WTC11 (cell line): ENCODE data around the gene NUMA1. TPM values are rescaled to one million over a fixed set of nuclear protein-coding genes. Genes with fewer than 3 reads are reported as not detected.

Experiments
- ATAC-seq: fragments of 200-7000 bp; cut with Tn5 transposase; 2 replicates; pipeline ENCODE4 v1.10.0; 2021; ENCODE audit warnings: mild to moderate bottlenecking, moderate library complexity
- CTCF ChIA-PET: fragments of 300-600 bp; sonication (Branson Sonifier 250); formaldehyde crosslinking; loops from one replicate; lab custom pipeline; 2021; ENCODE audit warnings: antibody characterized with exemption; lab: Charles Lee
- POLR2A ChIA-PET: fragments of 350-600 bp; sonication (Branson Sonifier 250); formaldehyde crosslinking; loops from one replicate; lab custom pipeline; 2021; ENCODE audit warnings: antibody characterized with exemption; lab: Charles Lee
- DNase-seq: peaks from one replicate; pipeline ENCODE4 v3.0.0; 2021; ENCODE audit warnings: low spot score
- H3K27ac Mint-ChIP-seq: 2 replicates; pipeline ENCODE4 v1.8.0; 2021; ENCODE audit warnings: mixed read lengths
- H3K27me3 Mint-ChIP-seq: 2 replicates; pipeline ENCODE4 v1.8.0; 2021; ENCODE audit warnings: low read depth, mild to moderate bottlenecking, moderate library complexity, mixed read lengths
- H3K36me3 Mint-ChIP-seq: 2 replicates; pipeline ENCODE4 v1.8.0; 2021; ENCODE audit warnings: mixed read lengths
- H3K4me1 Mint-ChIP-seq: 2 replicates; pipeline ENCODE4 v1.8.0; 2022; ENCODE audit warnings: mixed read lengths
- H3K4me3 Mint-ChIP-seq: 2 replicates; pipeline ENCODE4 v1.8.0; 2021; ENCODE audit warnings: mild to moderate bottlenecking, moderate library complexity, mixed read lengths
- H3K9me3 Mint-ChIP-seq: 2 replicates; pipeline ENCODE4 v1.8.0; 2021; ENCODE audit warnings: mixed read lengths
- CBFB ChIP-seq: sonication (generic); formaldehyde crosslinking; IDR thresholded peaks from 2 replicates; pipeline ENCODE4 v1.8.1; 2022; ENCODE audit warnings: mild to moderate bottlenecking, low read depth, missing genetic modification reagents
- CDX4 ChIP-seq: fragments of 250-450 bp; sonication (Bioruptor Pico); IDR thresholded peaks from 2 replicates; pipeline ENCODE4 v1.9.0; 2021; ENCODE audit warnings: moderate library complexity, mild to moderate bottlenecking, inconsistent platforms, borderline replicate concordance
- ELF4 ChIP-seq: sonication (generic); formaldehyde crosslinking; IDR thresholded peaks from 2 replicates; pipeline ENCODE4 v1.8.1; 2022; ENCODE audit warnings: low read depth, mild to moderate bottlenecking, moderate library complexity, missing genetic modification reagents
- ETV6 ChIP-seq: sonication (generic); formaldehyde crosslinking; IDR thresholded peaks from 2 replicates; pipeline ENCODE4 v1.8.1; 2022; ENCODE audit warnings: mild to moderate bottlenecking, missing genetic modification reagents
- GABPB1 ChIP-seq: sonication (generic); formaldehyde crosslinking; IDR thresholded peaks from 2 replicates; pipeline ENCODE4 v1.8.1; 2023; ENCODE audit warnings: mild to moderate bottlenecking, missing genetic modification reagents
- GRHL2 ChIP-seq: fragments of 250-450 bp; sonication (Bioruptor Pico); IDR thresholded peaks from 2 replicates; pipeline ENCODE4 v1.8.0; 2022; ENCODE audit warnings: mild to moderate bottlenecking, moderate library complexity; ENCODE audit not compliant: insufficient replicate concordance, severe bottlenecking
- GTF2I ChIP-seq: fragments of 250-450 bp; sonication (Bioruptor Pico); conservative IDR thresholded peaks from 2 replicates; pipeline ENCODE4 v1.4.0; 2021; ENCODE audit warnings: mild to moderate bottlenecking
- HMGA2 ChIP-seq: fragments of 250-450 bp; sonication (Bioruptor Pico); IDR thresholded peaks from 2 replicates; pipeline ENCODE4 v1.4.0; 2021; ENCODE audit warnings: mild to moderate bottlenecking, moderate library complexity
- IRF2 ChIP-seq: sonication (generic); formaldehyde crosslinking; IDR thresholded peaks from 2 replicates; pipeline ENCODE4 v1.8.0; 2022; ENCODE audit warnings: low read depth, missing genetic modification reagents, borderline replicate concordance
- JAZF1 ChIP-seq: fragments of 250-450 bp; sonication (Bioruptor Pico); IDR thresholded peaks from 2 replicates; pipeline ENCODE4 v1.9.0; 2021; ENCODE audit warnings: moderate library complexity, mild to moderate bottlenecking, inconsistent platforms
- MAX ChIP-seq: sonication (generic); formaldehyde crosslinking; IDR thresholded peaks from 2 replicates; pipeline ENCODE4 v1.8.0; 2022; ENCODE audit warnings: mild to moderate bottlenecking, missing genetic modification reagents
- MYBL2 ChIP-seq: sonication (generic); formaldehyde crosslinking; IDR thresholded peaks from 2 replicates; pipeline ENCODE4 v1.8.1; 2023; ENCODE audit warnings: mild to moderate bottlenecking, moderate library complexity, missing genetic modification reagents
- NFATC4 ChIP-seq: fragments of 250-450 bp; sonication (Bioruptor Pico); IDR thresholded peaks from 2 replicates; pipeline ENCODE4 v1.9.0; 2021; ENCODE audit warnings: mild to moderate bottlenecking
- NR1H2 ChIP-seq: sonication (generic); formaldehyde crosslinking; IDR thresholded peaks from 2 replicates; pipeline ENCODE4 v1.9.0; 2021; ENCODE audit warnings: mild to moderate bottlenecking, moderate library complexity, missing genetic modification reagents
- NR2C2 ChIP-seq: sonication (generic); formaldehyde crosslinking; IDR thresholded peaks from 2 replicates; pipeline ENCODE4 v1.8.0; 2022; ENCODE audit warnings: mild to moderate bottlenecking, missing genetic modification reagents
- OVOL2 ChIP-seq: fragments of 250-450 bp; sonication (Bioruptor Pico); IDR thresholded peaks from 2 replicates; pipeline ENCODE4 v1.9.0; 2021; ENCODE audit warnings: mild to moderate bottlenecking, borderline replicate concordance
- PRRX2 ChIP-seq: fragments of 250-450 bp; sonication (Bioruptor Pico); IDR thresholded peaks from 2 replicates; pipeline ENCODE4 v1.8.0; 2021; ENCODE audit warnings: mild to moderate bottlenecking
- SP1 ChIP-seq: sonication (generic); formaldehyde crosslinking; conservative IDR thresholded peaks from 2 replicates; pipeline ENCODE4 v1.8.1; 2022; ENCODE audit warnings: missing genetic modification reagents
- TEAD4 ChIP-seq: sonication (generic); formaldehyde crosslinking; IDR thresholded peaks from 2 replicates; pipeline ENCODE4 v1.8.0; 2022; ENCODE audit warnings: mild to moderate bottlenecking, missing genetic modification reagents
- ZBTB21 ChIP-seq: sonication (generic); formaldehyde crosslinking; IDR thresholded peaks from 2 replicates; pipeline ENCODE4 v1.8.1; 2023; ENCODE audit warnings: mild to moderate bottlenecking, missing genetic modification reagents, borderline replicate concordance
- ZMAT4 ChIP-seq: fragments of 250-450 bp; sonication (Bioruptor Pico); IDR thresholded peaks from 2 replicates; pipeline ENCODE4 v1.9.0; 2021; ENCODE audit warnings: mild to moderate bottlenecking
- ZNF416 ChIP-seq: fragments of 250-450 bp; sonication (Bioruptor Pico); IDR thresholded peaks from 2 replicates; pipeline ENCODE4 v1.9.0; 2021; ENCODE audit warnings: mild to moderate bottlenecking, inconsistent platforms
- ZNF512 ChIP-seq: sonication (generic); formaldehyde crosslinking; IDR thresholded peaks from 2 replicates; pipeline ENCODE4 v1.8.1; 2022; ENCODE audit warnings: missing genetic modification reagents, borderline replicate concordance
- ZNF671 ChIP-seq: fragments of 250-450 bp; sonication (Bioruptor Pico); IDR thresholded peaks from 2 replicates; pipeline ENCODE4 v1.8.0; 2021; ENCODE audit warnings: mild to moderate bottlenecking
- ZSCAN18 ChIP-seq: fragments of 250-450 bp; sonication (Bioruptor Pico); IDR thresholded peaks from 2 replicates; pipeline ENCODE4 v2.1.2; 2022; ENCODE audit warnings: mild to moderate bottlenecking, moderate library complexity
- total RNA-seq: library from RNA; stranded (reverse); gene quantifications from 3 replicates; pipeline ENCODE4 v1.2.3, GENCODE V29; 2021

The NUMA1 gene
- total RNA-seq, 1 experiment from 2014 or later, result 147 TPM

GRCh38 chr11:72030472-72031045, 49.8 kb downstream of the NUMA1 start (continued):
- TF ChIP-seq ZNF416 (CRISPR knock-in tag) (no peak), OVOL2 (CRISPR knock-in tag) (no peak), PRRX2 (CRISPR knock-in tag) (no peak), ZSCAN18 (no peak)

GRCh38 chr11:72026090-72026489, 54.3 kb downstream of the NUMA1 start:
- ATAC-seq, result no peak
- no peaks in the 10 kb centered on the region for H3K9me3 Mint-ChIP-seq
- H3K27ac Mint-ChIP-seq, result peak overlapping the region; percentile 84
- no peak overlapping the region for H3K4me3 Mint-ChIP-seq
- TF ChIP-seq ZMAT4 (CRISPR knock-in tag), result no peak
- TF ChIP-seq IRF2 (CRISPR knock-in tag), result no peak
- TF ChIP-seq NR1H2 (CRISPR knock-in tag), result no peak
- no peak for TF ChIP-seq GRHL2
- TF ChIP-seq ETV6 (CRISPR knock-in tag), result no peak
- no peak for TF ChIP-seq MYBL2 (CRISPR knock-in tag)
- TF ChIP-seq ELF4, result no peak
- TF ChIP-seq ZBTB21 (CRISPR knock-in tag), result no peak
- POLR2A ChIA-PET, result interaction anchor here (1.3 kb wide), 1 partner anchor 60 kb away, joined by 4 read pairs; no protein-coding TSS in a partner anchor
- H3K4me1 Mint-ChIP-seq, result peaks cover 3% of the 10 kb centered on the region; the same call in 1 of the 2 replicates
- CTCF ChIA-PET, result interaction anchor here (1.0 to 3.7 kb wide), 14 partner anchors 10 to 421 kb away, joined by 3 to 235 read pairs (median 16); partner anchors contain the start of gene LRRC51
- no peak for DNase-seq
- H3K27me3 Mint-ChIP-seq, result no peaks in the 10 kb centered on the region
- H3K36me3 Mint-ChIP-seq, result peaks cover 35% of the 10 kb centered on the region

- DNase-seq, result no peak
- TF ChIP-seq ZNF671 (CRISPR knock-in tag) (no peak), NFATC4 (CRISPR knock-in tag) (no peak), HMGA2 (CRISPR knock-in tag) (no peak), GABPB1 (CRISPR knock-in tag) (no peak), TEAD4 (no peak), CBFB (CRISPR knock-in tag) (no peak), CDX4 (CRISPR knock-in tag) (no peak), GTF2I (no peak), SP1 (CRISPR knock-in tag) (no peak), MAX (CRISPR knock-in tag) (no peak), ZBTB21 (CRISPR knock-in tag) (no peak), ZNF416 (CRISPR knock-in tag) (no peak), NR2C2 (no peak), ZNF512 (CRISPR knock-in tag) (no peak), JAZF1 (CRISPR knock-in tag) (no peak)
- H3K4me3 Mint-ChIP-seq, result no peak overlapping the region
- peaks cover 49% of the 10 kb centered on the region for H3K36me3 Mint-ChIP-seq
- H3K27ac Mint-ChIP-seq, result no peak overlapping the region
- CTCF ChIA-PET, result interaction anchor here (0.6 to 3.7 kb wide), 40 partner anchors 7 to 407 kb away, joined by 3 to 235 read pairs (median 7); partner anchors contain the start of genes ANAPC15, IL18BP and LRRC51
- H3K9me3 Mint-ChIP-seq, result no peaks in the 10 kb centered on the region
- ATAC-seq, result no peak
- H3K27me3 Mint-ChIP-seq, result no peaks in the 10 kb centered on the region
- POLR2A ChIA-PET, result interaction anchor here (2.3 kb wide), 1 partner anchor 67 kb away, joined by 12 read pairs; no protein-coding TSS in a partner anchor
- H3K4me1 Mint-ChIP-seq, result peaks cover 3% of the 10 kb centered on the region; the same call in 1 of the 2 replicates
These were observed 56.1 kb downstream of the NUMA1 start for GRCh38 chr11:72024069-72024754.
